GM21447 (cell line): ENCODE results near the gene HPCAL1.
"Not testable (repeated sequence)": the region's sequence is repeated elsewhere in the genome, so short reads cannot be mapped to it uniquely, and the experiment has no call there.

Experiments used
- ATAC-seq: cut with Tn5 transposase; IDR thresholded peaks from one replicate; pipeline ENCODE4 v1.9.1; 2021; ENCODE audit not compliant: unreplicated experiment

Gene HPCAL1

DNA sequence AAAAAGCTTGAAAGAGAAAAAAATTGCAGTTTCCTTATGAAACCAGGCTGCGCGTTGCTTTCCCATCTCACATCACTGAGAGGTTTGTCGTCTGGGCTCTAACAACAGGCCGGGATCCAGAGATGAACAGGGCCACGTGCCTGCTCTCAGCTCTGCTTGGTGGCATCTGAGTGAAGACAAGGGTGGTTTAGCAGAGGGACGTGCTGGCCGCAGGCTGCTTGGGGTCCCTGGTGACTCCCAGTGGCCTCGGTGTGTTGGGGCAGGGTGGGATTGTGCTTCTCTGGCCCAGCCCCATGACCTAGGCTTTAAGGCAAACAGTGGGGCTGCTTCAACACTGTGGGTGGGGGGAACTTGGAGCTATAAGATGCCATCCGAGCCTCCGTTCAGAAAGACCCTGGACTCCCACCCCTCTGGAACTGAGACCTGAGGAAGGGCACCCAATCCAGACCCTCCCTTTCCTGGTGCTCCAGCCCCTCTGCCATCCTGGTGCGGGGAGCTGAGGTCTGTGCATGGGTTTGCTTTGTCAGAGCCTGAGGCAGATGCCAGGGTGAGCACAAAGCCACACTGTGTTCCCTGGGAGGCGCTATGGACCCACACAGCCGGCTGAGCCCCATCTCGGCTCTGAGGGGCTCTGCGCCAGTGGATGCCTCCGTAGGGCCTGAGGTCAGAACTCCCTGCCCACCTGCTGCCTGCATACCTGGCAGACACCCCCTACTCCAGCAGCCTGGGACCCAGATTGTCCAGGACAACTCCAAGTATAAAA lies 18.4 kb upstream of the HPCAL1 start:
- ATAC-seq = no peak

DNA sequence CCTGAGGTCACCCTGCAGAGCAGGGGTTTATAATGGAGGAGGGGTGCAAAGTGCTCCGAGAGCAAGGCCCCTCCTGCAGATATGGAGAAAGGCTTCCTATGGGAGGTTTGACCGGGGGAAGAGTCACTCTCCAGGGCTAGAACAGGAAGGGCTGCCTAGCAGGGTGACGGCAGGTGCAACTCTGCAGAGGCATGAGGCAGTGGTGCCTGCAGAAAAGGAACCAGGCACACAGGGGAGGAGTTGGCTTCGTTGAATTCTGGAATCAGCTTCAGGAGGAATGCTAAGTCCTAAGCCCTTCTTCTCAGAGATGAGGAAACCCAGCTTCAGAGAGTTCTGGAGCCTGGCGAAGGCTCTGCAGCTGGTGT lies 17.5 kb upstream of the HPCAL1 start:
- ATAC-seq = no peak

DNA sequence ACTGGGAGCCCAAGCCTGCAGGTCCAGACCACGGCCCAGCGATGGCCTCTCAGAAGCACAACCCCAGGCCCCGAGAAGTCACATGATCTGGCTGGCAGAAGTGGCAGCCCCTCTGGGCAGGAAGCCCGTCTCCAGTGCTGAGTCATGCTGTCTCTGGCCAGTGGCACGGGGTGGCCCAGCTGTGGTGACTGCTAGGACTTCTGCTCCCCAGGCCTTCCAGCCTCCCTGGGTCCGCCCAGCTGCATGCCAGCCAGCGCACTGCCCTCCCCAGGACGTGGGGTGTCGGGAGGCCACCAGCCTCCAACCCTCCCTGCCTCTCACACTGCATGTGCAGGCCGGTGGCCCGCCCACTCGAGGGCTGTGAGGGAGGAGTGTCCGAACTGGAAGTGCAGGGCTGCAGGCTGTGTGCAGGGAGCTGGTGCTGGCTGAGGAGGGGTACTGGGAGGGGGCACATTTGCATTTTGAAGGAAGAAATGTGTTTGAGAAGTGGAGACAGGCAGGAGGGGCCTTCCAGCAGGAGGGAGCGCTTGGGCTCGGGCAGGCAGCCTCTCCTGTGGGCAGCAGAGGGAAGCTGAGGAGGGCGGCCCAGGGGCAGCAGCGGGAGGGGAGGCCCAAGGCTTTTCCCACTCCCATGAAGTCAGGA lies 17.0 kb upstream of the HPCAL1 start:
- ATAC-seq = no peak

DNA sequence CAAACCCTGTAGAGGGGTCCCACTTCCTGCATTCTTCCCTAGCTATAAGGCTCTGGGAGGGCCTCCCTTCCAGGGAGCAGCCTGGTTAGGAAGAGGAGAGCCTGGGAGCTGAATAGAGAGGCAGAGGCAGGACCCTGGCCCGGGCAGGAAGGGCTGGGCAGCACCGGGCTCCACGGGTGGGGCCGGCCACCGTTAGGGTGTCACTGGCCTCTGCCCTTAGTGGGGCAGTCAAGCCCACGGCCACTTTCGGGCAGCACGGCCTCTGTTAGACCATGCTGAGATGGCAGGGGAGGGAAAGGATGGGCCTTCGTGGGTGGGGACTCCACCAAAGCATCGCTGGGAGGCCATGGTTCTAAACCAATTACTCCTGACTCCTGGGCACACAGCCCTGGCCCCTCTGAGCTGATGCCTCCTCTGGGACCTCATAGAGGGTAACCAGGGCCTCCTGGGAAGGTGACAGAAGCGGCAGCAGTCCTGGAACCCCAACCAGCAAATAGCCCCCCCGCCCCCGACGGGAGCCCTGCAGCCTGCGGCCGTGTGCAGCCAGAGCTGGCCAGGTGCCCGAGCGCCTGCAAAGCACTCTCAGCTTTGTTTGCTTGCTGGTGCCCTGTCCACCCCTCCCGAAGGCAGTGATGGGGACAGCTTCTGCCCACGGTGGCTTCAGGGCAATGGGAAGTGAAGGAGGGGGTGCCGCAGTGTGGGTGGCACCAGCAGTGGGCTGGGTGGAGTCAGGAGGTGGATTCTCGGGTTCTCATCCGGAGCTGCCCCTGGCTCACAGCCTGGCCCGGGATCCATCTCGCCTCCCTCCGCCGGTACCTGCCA lies 16.3 kb upstream of the HPCAL1 start:
- ATAC-seq = no peak

DNA sequence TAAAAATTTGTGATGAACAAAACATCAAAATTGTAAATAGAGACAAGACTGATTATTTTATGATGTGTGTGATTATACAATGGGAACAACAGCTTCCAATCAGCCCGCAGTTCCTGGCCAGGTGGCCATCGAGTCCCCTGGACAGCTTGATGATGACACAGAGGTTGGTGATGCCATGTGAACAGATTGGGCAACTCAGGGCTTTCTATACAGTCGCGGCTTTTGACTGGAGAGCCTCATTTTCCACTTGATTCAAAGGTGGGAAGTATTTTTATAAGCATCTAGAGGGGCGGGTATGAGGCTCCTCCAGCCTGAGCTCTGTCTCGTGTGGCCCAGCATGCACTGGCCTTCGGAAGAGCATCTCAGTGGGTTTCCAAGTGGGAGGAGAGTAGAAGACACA lies 14.9 kb upstream of the HPCAL1 start:
- ATAC-seq = no peak

DNA sequence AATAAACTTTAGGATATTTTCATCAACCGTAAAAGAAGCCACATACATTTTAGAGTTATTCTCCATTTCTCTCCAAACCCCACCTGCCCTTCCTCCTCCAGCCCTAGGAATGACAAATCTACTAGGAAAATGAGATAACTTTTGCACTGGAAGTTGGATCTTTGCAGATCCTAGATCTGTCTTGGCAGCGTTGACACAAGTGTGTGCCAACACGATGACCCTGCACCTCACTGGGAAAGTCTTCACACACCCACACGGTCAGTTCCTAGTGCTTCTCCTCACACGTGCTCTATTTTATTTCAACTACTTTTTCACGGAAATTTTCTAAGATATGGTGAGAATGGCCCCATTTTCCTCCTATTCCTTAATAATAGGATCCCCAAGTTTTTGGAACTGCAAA lies 14.1 kb upstream of the HPCAL1 start:
- ATAC-seq = no peak

DNA sequence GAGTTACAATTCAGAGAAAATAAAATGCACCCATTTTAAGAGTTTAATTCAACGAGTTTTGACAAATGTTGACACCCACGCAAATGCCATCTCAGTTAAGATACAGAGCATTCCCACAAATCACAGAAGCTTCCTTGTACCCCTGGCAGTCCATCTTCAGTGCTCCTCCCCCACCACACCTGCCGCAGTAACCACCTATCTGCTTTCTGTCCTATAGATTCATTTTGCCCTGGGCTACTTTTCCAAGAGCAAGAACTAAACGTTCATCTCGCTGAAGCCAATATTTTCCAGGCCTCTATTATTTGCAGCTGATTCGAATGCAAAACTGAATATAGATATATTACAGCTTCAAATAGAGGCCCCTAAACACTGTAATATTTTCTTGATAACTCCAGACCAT lies 13.4 kb upstream of the HPCAL1 start:
- no peak for ATAC-seq

DNA sequence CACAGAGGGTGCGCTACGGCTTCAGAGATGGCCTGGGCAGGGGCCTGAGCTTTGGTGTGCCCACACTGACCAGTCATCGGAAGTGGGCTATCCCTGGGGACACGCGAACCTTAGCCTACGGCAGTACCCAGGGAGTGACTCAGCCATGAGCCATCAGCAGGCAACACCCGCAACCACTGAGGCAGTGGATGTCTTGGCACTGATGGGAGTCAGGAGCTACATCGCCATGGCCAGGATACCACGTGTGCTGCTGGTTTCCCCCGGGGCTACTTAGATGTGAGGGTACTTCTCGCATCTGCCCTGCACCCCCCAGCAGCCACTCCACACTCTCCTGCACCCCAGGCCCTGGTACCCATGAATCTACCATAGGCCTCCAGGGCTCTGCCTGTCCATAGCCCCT lies 12.8 kb upstream of the HPCAL1 start:
- ATAC-seq = no peak

DNA sequence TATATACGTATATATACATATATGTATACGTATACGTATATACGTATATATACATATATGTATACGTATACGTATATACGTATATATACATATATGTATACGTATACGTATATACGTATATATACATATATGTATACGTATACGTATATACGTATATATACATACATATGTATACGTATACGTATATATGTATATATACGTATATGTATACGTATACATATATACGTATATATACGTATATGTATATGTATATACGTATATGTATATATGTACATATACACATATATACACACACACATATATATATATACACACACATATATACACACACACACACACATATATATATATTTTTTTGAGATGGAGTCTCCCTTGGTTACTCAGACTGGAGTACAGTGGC lies 11.3 kb upstream of the HPCAL1 start:
- not testable (repeated sequence) for ATAC-seq

DNA sequence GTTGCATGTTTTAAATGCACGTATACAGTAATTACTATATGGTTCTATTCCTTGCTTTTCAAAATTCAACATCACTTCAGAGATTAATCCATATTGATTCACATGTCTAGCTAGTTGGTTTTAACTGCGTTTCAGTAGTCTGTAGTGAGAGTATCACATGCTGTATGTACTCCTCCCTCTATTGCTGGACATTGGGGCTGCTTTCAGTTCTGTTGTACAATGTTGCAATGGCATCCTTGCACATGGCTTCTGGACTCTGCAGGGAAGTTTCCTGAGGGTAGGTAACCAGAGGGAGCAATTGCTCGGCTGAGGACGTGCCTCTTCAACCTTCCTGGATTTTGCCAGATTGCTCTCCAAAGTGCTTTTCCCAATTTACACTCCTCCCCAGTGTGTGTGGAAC lies 10.7 kb upstream of the HPCAL1 start:
- ATAC-seq = no peak

DNA sequence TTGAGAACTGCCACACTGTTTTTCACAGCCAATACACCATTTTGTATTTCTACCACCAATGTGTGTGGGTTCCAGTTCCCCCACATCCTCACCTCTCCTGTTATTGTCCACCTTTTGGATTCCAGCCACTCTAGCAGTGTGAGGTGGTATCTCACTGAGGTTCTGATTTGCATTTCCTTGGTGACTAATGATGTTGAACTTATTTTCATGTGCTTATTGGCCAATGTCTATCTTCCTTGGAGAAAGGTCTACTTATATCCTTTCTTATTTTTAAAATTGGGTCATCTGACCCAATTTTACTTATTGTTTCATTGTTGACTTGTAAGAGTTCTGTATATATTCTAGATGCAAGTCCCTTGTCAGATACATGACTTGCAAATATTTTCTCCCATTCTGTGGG lies 9.1 kb upstream of the HPCAL1 start:
- no peak for ATAC-seq

DNA sequence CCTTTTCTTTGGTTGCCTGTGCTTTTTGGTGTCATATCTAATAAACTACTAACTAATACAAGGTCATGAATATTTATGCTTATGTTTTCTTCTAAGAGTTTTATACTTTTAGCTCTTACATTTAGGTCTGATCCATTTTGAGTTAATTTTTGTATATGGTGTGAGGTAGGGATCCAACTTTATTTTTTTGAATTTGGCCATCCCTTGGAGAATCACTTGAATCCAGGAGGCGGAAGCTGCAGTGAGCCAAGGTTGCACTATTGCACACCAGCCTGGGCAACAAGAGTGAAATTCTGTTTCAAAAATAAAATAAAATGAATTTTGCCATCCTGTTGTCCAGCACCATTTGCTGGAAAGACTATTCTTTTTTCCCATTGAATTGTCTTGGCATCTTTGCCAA lies 8.6 kb upstream of the HPCAL1 start:
- no peak for ATAC-seq

DNA sequence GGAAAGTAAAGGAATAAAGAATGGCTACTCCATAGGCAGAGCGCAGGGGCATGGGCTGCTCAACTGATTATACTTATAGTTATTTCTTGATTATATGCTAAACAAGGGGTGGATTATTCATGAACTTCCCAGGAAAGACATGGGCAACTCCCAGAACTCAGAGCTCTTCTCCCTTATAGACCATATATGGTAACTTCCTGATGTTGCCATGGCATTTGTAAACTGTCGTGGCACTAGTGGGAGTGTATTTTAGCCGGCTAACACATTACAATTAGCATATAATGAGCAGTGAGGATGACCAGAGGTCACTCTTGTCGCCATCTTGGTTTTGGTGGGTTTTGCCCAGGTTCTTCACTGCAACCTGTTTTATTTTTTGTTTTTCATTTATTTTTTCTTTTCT lies 7.1 kb upstream of the HPCAL1 start:
- ATAC-seq = not testable (repeated sequence)

DNA sequence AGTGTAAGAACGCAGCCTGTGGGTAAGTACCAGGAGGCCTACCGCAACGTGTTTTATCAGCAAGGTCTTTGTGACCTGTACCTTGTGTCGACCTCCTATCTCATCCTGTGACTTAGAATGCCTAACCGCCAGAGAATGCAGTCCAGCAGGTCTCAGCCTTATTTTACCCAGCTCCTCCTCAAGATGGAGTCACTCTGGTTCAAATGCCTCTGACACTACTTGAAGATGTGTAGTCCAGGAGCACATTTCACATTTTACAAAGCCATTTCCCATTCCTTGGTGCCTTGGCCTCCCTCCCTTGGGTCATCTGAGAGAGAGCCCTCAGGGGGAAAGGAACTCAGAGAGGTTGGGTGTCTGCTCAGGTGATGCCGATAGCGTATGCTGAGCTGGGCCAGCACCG lies 6.6 kb upstream of the HPCAL1 start:
- no peak for ATAC-seq

DNA sequence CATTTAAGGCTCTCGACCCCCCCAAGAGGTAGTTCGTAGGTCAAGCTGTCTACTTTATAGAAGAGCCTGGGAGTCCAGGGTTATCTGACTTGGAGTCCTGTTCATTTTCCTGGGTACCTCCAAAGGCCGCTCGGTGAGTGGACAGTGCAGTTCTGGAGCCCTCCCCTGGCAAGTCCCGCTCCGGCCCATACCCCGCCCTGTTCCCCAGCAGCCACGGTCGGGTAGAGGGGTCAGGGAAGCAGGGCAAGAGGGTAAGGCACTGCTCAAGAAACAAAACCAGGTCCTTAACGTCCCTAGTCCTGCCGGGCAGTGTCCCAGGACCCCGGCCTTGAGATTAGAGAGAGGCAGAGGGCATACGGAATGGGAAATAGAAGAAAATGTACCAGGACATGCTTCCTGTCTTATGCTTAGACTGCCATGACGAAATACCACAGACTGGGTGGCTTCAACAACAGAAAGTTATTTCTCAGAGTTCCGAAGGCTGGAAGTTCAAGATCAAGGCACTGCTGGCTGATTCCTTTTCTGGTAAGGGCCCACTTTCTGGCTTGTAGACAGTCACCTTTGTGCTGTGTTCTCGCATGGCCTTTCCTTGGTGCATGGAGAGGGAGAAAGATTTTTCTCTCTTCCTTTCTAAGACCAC lies 5.4 kb upstream of the HPCAL1 start:
- no peak for ATAC-seq

DNA sequence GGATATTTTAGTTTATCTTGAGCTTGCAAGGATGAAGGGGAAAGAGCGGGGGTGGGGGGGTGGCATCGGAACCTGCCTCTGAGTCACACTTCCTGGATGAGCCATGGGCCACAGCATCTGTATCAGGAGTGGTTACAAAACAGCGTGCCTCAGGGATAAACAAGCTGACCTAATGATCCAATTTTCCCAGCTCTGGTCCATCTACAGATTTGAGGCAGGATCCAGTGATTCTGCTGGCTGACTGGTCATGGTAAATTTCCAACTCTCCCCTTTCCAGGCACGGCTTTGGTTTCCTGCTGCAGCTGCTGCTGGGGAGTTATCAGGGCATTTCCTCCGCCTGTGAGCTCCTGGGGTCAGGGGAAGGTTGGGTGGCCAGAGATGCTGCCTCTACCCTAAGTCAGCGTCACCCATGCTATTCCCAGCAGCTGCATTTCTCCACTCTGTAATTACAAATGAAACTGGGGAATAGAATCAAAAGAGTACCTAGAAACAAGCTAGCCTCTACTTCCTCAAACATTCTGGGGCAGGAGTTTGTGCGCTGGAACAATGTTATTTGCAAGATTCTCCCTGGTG lies 4.7 kb upstream of the HPCAL1 start:
- ATAC-seq = no peak

DNA sequence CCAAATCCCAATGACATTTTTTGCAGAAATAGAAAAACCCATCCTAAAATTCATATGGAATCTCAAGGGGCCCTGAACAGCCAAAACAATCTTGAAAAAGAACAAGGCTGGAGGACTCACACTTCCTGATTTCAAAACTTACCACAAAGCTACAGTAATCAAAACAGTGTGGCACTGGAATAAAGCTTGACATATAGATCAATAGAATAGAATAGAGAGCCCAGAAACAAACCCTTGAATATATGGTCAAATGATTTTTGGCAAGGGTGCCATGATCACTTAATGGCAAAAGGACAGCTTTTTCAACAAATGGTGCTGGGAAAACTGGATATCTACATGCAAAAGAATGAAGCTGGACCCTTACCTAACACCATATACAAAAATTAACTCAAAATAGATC lies 3.9 kb upstream of the HPCAL1 start:
- not testable (repeated sequence) for ATAC-seq

DNA sequence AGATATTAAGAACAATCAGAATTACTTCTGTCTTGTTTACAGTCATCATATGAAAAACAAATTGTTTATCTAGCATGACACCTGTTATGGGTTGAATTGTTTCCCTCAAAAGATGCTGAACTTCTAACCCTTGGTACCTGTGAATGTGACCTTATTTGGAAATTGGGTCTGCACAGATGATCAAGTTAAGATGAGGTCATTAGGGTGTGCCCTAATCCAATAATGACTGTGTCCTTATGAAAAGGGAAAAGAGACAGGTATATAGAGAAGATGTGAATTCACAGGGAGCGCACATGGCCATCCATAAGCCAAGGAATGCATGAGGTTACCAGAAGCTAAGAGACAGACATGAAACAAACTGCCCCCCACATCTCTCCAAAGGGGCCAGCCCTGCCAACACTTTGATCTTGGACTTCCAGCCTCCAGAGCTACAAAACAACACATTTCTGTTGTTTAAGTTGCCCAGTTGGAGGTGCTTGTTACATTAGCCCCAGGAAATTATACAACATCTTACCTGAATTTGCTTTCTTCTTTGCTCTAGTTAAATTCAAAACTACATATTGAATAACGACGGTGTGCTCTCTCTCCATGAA lies 2.3 kb upstream of the HPCAL1 start:
- ATAC-seq = no peak

DNA sequence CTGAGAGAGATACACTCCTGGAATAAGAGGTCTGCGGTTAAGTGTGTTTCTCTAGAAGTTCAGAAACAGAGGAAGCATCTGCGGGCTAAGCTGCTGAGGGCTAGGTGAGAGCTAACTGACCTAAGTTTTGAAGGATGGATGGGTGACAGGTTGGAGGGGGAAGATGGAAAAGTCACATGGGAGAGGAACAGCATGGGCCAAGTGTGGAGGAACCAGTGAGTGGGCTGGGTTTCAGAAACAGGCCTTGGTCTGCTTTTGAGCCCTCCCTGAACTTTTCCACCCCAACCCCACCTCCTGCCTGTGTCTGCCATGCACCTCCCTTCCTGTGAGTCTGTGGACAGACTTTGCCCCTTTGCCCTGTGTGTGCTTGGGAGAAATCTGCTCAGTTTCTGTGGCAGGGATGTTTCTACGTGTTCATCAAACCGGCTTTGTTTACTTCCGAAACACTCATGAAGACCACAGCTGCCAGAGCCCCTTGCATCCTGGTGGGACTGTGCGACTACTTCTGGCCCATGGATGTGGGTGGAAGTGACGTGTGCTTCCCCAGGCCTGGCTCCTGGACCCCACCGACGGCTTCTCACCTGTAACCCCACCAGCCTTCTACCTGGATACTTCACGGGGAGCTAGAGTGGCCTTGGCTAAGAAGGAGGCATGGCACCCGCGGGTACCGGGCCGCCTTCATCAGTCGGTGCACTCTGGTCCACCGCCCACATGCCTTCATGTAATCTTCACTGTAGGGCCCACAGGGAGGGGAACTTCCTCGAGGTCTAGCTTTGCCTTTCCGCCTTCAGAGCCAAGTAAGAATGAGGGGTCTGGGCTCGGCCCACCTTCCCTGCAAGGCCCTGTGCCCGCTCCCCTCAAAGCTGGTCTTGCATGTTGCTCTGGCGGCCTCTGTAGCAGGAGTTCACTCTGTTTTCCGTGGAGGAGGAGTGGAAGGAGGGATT lies 1.4 kb upstream of the HPCAL1 start:
- ATAC-seq = no peak
